ENCODE results near the gene RNF41. TPM values are rescaled to one million over a fixed set of nuclear protein-coding genes. Genes with fewer than 3 reads are reported as not detected.

Gene RNF41
- total and polyA plus RNA-seq, 2 experiments from 2014 or later, result 39.4 to 125 TPM

- Histone ChIP-seq H2AFZ (peak overlapping the region; percentile 19), H3K79me2 (ENCODE audit: insufficient read depth) (peaks cover 12% of the 10 kb centered on the region), H3K9ac (peak overlapping the region; percentile 27; the same call in 1 of the 2 replicates), H3K9me2 (ENCODE audit: insufficient read depth) (no peaks in the 10 kb centered on the region), H3K4me2 (ENCODE audit: unreplicated experiment) (peak overlapping the region; percentile 54), H3K4me3 (no peak overlapping the region), H3K4me1 (ENCODE audit: insufficient read depth) (peaks cover 22% of the 10 kb centered on the region), H3K27ac (peak overlapping the region; percentile 70), H3K27me3 (replicated peaks; ENCODE audit: insufficient read depth) (no peaks in the 10 kb centered on the region), H4K20me1 (ENCODE audit: insufficient read depth) (no peaks in the 10 kb centered on the region), H3K9me3 (ENCODE audit: low read depth) (no peaks in the 10 kb centered on the region), H3F3A (ENCODE audit: insufficient read depth) (peaks cover 29% of the 10 kb centered on the region), H3K36me3 (ENCODE audit: low read depth) (no peaks in the 10 kb centered on the region)
- WGBS, 2 experiments (ENCODE audit: low coverage in 1 of 2, low lambda C conversion rate in 2 of 2, missing lambda C conversion rate in 2 of 2), result 53% methylated on average over 5 of the region's 5 CpGs
- TF ChIP-seq EZH2phosphoT487 (IDR thresholded peaks at IDR 0.05; ENCODE audit: insufficient read depth, low read depth) (no peak), EZH2 (IDR thresholded peaks at IDR 0.05; ENCODE audit: insufficient read depth, poor library complexity, severe bottlenecking) (no peak)
- in situ Hi-C loops (cut with MboI), result no loop called here
- DNase-seq, result peak; percentile 91
These were observed 39.9 kb upstream of the RNF41 start for GRCh38 chr12:56261503-56262232.

- H3K27ac ChIP-seq, result peak overlapping the region; percentile 70; the same call in 1 of the 2 replicates
- peaks cover 36% of the 10 kb centered on the region for H3F3A ChIP-seq (ENCODE audit: insufficient read depth)
- no peaks in the 10 kb centered on the region for H4K20me1 ChIP-seq (ENCODE audit: insufficient read depth)
- H3K4me3 ChIP-seq, result no peak overlapping the region
- in situ Hi-C loops (cut with MboI), result no loop called here
- no peaks in the 10 kb centered on the region for H3K9me2 ChIP-seq (ENCODE audit: insufficient read depth)
- H3K9ac ChIP-seq, result no peak overlapping the region
- peak overlapping the region; percentile 54 for H3K4me2 ChIP-seq (ENCODE audit: unreplicated experiment)
- H2AFZ ChIP-seq, result 0 out of 2 replicates have a peak overlapping the region, but pooled peaks have one; percentile 19
- H3K36me3 ChIP-seq (ENCODE audit: low read depth), result no peaks in the 10 kb centered on the region
- no peak for TF ChIP-seq EZH2phosphoT487 (IDR thresholded peaks at IDR 0.05; ENCODE audit: insufficient read depth, low read depth)
- no peak for TF ChIP-seq EZH2 (IDR thresholded peaks at IDR 0.05; ENCODE audit: insufficient read depth, poor library complexity, severe bottlenecking)
- H3K9me3 ChIP-seq (ENCODE audit: low read depth), result no peaks in the 10 kb centered on the region
- no peak for DNase-seq
- H3K4me1 ChIP-seq (ENCODE audit: insufficient read depth), result peaks cover 29% of the 10 kb centered on the region
- H3K27me3 ChIP-seq (replicated peaks; ENCODE audit: insufficient read depth), result no peaks in the 10 kb centered on the region
- peaks cover 20% of the 10 kb centered on the region for H3K79me2 ChIP-seq (ENCODE audit: insufficient read depth)
- 87 to 88% methylated on average over 3 of the region's 3 CpGs for WGBS, 2 experiments (ENCODE audit: low coverage in 1 of 2, low lambda C conversion rate in 2 of 2, missing lambda C conversion rate in 2 of 2)
These were observed 39.2 kb upstream of the RNF41 start for GRCh38 chr12:56260921-56261320.

DNA sequence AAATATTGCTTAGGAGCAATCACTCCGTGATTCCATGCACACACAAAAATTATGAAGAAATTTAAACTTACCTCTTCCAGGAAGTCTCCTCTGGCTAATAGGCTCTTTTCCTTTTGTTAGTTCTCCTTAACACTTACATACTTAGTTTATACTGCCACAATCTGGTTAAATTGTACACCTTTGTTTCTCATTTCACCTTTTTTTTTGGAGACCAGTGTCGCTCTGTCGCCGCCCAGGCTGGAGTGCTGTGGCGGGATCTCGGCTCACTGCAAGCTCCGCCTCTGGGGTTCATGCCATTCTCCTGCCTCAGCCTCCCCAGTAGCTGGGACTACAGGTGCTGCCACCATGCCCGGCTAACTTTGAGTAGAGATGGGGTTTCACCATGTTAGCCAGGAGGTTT, 38.7 kb upstream of the RNF41 start:
- in situ Hi-C loops (cut with MboI), result no loop called here
- Histone ChIP-seq H3K9me2 (ENCODE audit: insufficient read depth) (no peaks in the 10 kb centered on the region), H3K27ac (no peak overlapping the region), H3K4me2 (ENCODE audit: unreplicated experiment) (no peak overlapping the region), H3K36me3 (ENCODE audit: low read depth) (peaks cover 5% of the 10 kb centered on the region; the same call in 1 of the 2 replicates), H4K20me1 (ENCODE audit: insufficient read depth) (no peaks in the 10 kb centered on the region), H3K4me3 (no peak overlapping the region), H3K79me2 (ENCODE audit: insufficient read depth) (peaks cover 25% of the 10 kb centered on the region), H3F3A (ENCODE audit: insufficient read depth) (peaks cover 36% of the 10 kb centered on the region), H3K9ac (no peak overlapping the region), H2AFZ (no peak overlapping the region), H3K27me3 (replicated peaks; ENCODE audit: insufficient read depth) (no peaks in the 10 kb centered on the region), H3K9me3 (ENCODE audit: low read depth) (no peaks in the 10 kb centered on the region), H3K4me1 (ENCODE audit: insufficient read depth) (peaks cover 35% of the 10 kb centered on the region)
- no peak for DNase-seq
- TF ChIP-seq EZH2 (IDR thresholded peaks at IDR 0.05; ENCODE audit: insufficient read depth, poor library complexity, severe bottlenecking), result no peak
- no peak for TF ChIP-seq EZH2phosphoT487 (IDR thresholded peaks at IDR 0.05; ENCODE audit: insufficient read depth, low read depth)
- 93 to 97% methylated on average over 8 of the region's 8 CpGs for WGBS, 2 experiments (ENCODE audit: low coverage in 1 of 2, low lambda C conversion rate in 2 of 2, missing lambda C conversion rate in 2 of 2)

DNA sequence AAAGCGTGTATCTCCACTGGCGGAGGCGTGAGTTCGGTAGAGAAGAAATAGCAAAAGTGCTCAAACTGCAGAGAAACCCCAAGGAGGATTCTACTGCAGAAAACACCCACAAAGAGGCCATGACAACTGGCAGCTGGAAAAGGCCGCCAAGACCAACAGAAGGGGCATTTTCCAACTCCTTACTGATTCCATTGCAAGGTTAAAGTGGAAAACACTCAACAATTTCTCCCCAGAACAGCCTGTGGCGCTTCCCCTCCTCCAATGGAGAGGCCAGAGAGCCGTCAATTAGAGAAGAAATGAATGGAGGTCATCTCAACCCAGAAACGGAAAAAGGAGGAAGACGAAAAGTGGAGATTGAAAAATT, 37.1 kb upstream of the RNF41 start:
- Histone ChIP-seq H3K79me2 (ENCODE audit: insufficient read depth) (peaks cover 41% of the 10 kb centered on the region), H3K9me3 (ENCODE audit: low read depth) (no peaks in the 10 kb centered on the region), H3K4me3 (peak overlapping the region; percentile 96), H3K9ac (peak overlapping the region; percentile 81), H4K20me1 (ENCODE audit: insufficient read depth) (no peaks in the 10 kb centered on the region), H2AFZ (peak overlapping the region; percentile 91), H3F3A (ENCODE audit: insufficient read depth) (peaks cover 41% of the 10 kb centered on the region), H3K9me2 (ENCODE audit: insufficient read depth) (no peaks in the 10 kb centered on the region), H3K27me3 (replicated peaks; ENCODE audit: insufficient read depth) (no peaks in the 10 kb centered on the region), H3K36me3 (ENCODE audit: low read depth) (peaks cover 20% of the 10 kb centered on the region), H3K4me2 (ENCODE audit: unreplicated experiment) (peak overlapping the region; percentile 81), H3K27ac (peak overlapping the region; percentile 70), H3K4me1 (ENCODE audit: insufficient read depth) (peaks cover 35% of the 10 kb centered on the region)
- no peak for TF ChIP-seq EZH2phosphoT487 (IDR thresholded peaks at IDR 0.05; ENCODE audit: insufficient read depth, low read depth)
- whole genome bisulfite sequencing, 2 experiments (ENCODE audit: low coverage in 1 of 2, low lambda C conversion rate in 2 of 2, missing lambda C conversion rate in 2 of 2), result 3 to 4% methylated on average over 9 of the region's 9 CpGs
- in situ Hi-C loops (cut with MboI), result no loop called here
- no peak for DNase-seq

Data from GM23248 (cell line).